GM12878 (cell line): Measurements from ENCODE around the gene DIRAS1. TPM values are rescaled to one million over a fixed set of nuclear protein-coding genes. Genes with fewer than 3 reads are reported as not detected.

Source experiments
- CBX3 ChIP-seq: fragments of 200-600 bp; sonication (generic); IDR thresholded peaks from 2 replicates; pipeline ENCODE4 v1.6.1; 2016; ENCODE audit warnings: low read depth, borderline replicate concordance
- CREM ChIP-seq: IDR thresholded peaks from 2 replicates; pipeline ENCODE4 v1.6.1; 2014; ENCODE audit warnings: antibody characterized with exemption, low read depth
- CUX1 ChIP-seq: IDR thresholded peaks from 2 replicates; pipeline ENCODE4 v1.6.1; 2012; ENCODE audit warnings: improper control_type of control experiment, low read depth, low read length; ENCODE audit not compliant: insufficient replicate concordance
- EGR1 ChIP-seq, 2 experiments: IDR thresholded peaks; 1 replicate in 1 of 2; 2 replicates in 1 of 2; pipeline ENCODE4 v1.6.1; 2011 to 2012; ENCODE audit warnings: low read depth in 2 of 2, low read length in 2 of 2, borderline replicate concordance in 1 of 2, mild to moderate bottlenecking in 1 of 2, moderate library complexity in 1 of 2
- FOXM1 ChIP-seq: IDR thresholded peaks from 2 replicates; pipeline ENCODE4 v1.6.1; 2012; ENCODE audit warnings: low read depth, mild to moderate bottlenecking, inconsistent platforms, low read length, moderate library complexity
- HDAC6 ChIP-seq: fragments of 200-600 bp; sonication (generic); IDR thresholded peaks from one replicate; pipeline ENCODE4 v1.8.0; 2017; ENCODE audit warnings: antibody characterized with exemption; ENCODE audit not compliant: unreplicated experiment
- JUND ChIP-seq: IDR thresholded peaks from 2 replicates; pipeline ENCODE4 v1.6.1; 2012; ENCODE audit warnings: low read depth, mild to moderate bottlenecking, low read length, improper control_type of control experiment, moderate library complexity
- PML ChIP-seq: IDR thresholded peaks from 2 replicates; pipeline ENCODE4 v1.6.1; 2012; ENCODE audit warnings: low read length, inconsistent platforms
- POLR2AphosphoS5 ChIP-seq: IDR thresholded peaks from 2 replicates; pipeline ENCODE4 v1.6.1; 2011; ENCODE audit warnings: mild to moderate bottlenecking, low read length, inconsistent platforms
- RAD21 ChIP-seq: IDR thresholded peaks from 2 replicates; pipeline ENCODE4 v1.6.1; 2011; ENCODE audit warnings: mild to moderate bottlenecking, low read depth, low read length, moderate library complexity; ENCODE audit not compliant: insufficient read depth
- polyA plus RNA-seq, 11 experiments: library from polyadenylated mRNA; depleted of rRNA in 4 of 11; unstranded in 6 of 11; stranded (reverse) in 5 of 11; fragments of >200 nt; fragmentation: Nextera tagmentation in 4 of 11; fragmentation: Illumina TruSeq in 1 of 11; extraction: Ambion mirVana in 4 of 11; extraction: Trizol in 1 of 11; gene quantifications; 1 replicate in 1 of 11; 2 replicates in 10 of 11; pipeline versions ENCODE4 v1.2.1 to v1.2.3, GENCODE V29; 2011 to 2016; ENCODE audit warnings: inconsistent platforms in 2 of 11, missing spikeins in 2 of 11, low read depth in 1 of 11
- total RNA-seq, 4 experiments: library from RNA; depleted of rRNA in 3 of 4; stranded (reverse); fragments of >200 nt in 3 of 4; fragmentation: Illumina TruSeq in 1 of 4; extraction: Trizol in 1 of 4; gene quantifications; 2 replicates each; pipeline versions ENCODE4 v1.2.1 to v1.2.3, GENCODE V29; 2013 to 2021

The DIRAS1 gene
- total and polyA plus RNA-seq, 10 of the 15 experiments (the other 5 are each of a cell fraction or from before 2014, with no cell fraction given), result 0.04 to 0.18 (median 0.08) TPM; not detected in 3

- TF ChIP-seq FOXM1 (no peak), CREM (no peak), CUX1 (no peak), PML (no peak), CBX3 (no peak), HDAC6 (no peak), RAD21 (no peak), JUND (no peak), EGR1 (IDR thresholded peaks at IDR 0.05; ENCODE audit: borderline replicate concordance in 1 of 2, low read depth in 2 of 2, low read length in 2 of 2) (no peak), POLR2AphosphoS5 (no peak)
- TF ChIP-seq, all 136 proteins: peak for 3
Measured at GRCh38 chr19:2719920-2720776, 1.0 kb downstream of the DIRAS1 start (continued).
